Cardiac fibroblast (primary cell): ENCODE measurements around the gene MTUS2.

Experiments
- DNase-seq, 2 donors: peaks; one replicate each; pipeline versions ENCODE4 v3.0.0 to v3.0.0-alpha.2; 2010; ENCODE audit warnings: low read depth in 2 of 2
- H3K4me3 ChIP-seq, 2 donors: replicated peaks in 1 of 2; 1 replicate in 1 of 2; 2 replicates in 1 of 2; pipeline ENCODE4 v1.5.1; 2011; ENCODE audit warnings: low read depth in 2 of 2, low read length in 2 of 2, mild to moderate bottlenecking in 2 of 2, moderate library complexity in 1 of 2
- TF ChIP-seq, protein P1 (sequence below): IDR thresholded peaks from one replicate; pipeline ENCODE4 v1.5.1; 2011; ENCODE audit warnings: low read depth, mild to moderate bottlenecking, low read length, inconsistent platforms

MTUS2 gene

DNA sequence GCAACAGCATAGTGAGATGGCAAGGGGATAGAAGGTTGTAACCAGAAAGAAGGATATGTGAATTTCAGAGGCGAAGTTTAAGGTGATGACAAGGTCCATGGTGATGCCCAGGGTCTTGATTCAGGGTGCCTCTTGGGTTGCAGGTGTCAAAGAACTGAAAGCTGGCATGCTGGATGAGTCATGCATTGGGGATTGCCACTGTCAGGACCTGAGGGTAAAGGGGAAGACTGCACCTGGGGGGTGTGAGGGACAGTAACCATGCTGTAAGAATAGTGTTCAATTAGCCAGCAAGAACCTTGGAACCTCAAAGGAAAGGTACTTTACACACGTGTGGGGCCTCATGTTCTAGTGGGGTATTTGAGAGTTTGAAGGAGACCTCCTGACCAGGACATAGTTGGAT is 495.7 kb downstream of the MTUS2 start:
- no peak for DNase-seq
- TF ChIP-seq, protein P1, sequence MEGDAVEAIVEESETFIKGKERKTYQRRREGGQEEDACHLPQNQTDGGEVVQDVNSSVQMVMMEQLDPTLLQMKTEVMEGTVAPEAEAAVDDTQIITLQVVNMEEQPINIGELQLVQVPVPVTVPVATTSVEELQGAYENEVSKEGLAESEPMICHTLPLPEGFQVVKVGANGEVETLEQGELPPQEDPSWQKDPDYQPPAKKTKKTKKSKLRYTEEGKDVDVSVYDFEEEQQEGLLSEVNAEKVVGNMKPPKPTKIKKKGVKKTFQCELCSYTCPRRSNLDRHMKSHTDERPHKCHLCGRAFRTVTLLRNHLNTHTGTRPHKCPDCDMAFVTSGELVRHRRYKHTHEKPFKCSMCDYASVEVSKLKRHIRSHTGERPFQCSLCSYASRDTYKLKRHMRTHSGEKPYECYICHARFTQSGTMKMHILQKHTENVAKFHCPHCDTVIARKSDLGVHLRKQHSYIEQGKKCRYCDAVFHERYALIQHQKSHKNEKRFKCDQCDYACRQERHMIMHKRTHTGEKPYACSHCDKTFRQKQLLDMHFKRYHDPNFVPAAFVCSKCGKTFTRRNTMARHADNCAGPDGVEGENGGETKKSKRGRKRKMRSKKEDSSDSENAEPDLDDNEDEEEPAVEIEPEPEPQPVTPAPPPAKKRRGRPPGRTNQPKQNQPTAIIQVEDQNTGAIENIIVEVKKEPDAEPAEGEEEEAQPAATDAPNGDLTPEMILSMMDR = no peak
- no peak overlapping the region for H3K4me3 ChIP-seq

DNA sequence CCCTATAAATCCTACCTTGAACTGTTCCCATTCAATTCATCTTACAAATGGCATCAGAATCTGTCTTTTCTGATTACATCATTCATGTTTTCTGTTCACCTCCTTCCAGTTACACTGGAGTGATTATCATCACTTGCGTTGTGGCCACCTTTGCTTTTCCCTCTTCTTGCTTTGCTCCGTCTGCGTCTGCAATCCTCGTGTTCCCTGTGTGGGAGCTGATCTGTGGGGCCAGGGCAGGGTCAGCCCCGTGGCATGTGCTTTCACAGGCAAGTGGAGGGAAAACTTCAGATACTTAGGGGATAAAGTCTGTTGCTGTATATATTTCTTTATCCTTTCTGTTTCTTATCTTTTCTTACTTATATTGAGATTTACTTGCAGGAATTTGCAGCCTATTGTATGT is 497.7 kb downstream of the MTUS2 start:
- TF ChIP-seq, protein P1 = no peak
- H3K4me3 ChIP-seq = no peak overlapping the region
- DNase-seq = no peak

DNA sequence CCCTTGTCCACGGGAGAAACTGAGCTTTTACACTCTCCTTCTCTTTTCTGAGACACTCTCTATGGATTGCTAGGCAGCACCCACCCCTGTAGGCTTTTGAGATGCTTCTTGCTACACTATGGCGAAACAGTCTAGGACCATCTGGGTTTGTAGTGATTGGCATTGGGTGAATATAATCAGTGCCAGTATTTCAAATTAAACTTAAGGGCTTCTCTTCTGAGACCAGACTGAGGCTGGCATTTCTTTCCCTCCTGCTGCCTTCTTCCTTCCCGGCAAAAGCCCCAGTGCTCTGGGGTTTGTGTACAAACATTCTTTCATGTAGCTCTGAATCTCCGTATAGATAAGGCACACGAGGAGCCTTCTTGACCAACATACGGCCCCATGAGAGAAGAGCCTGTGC is 498.6 kb downstream of the MTUS2 start:
- DNase-seq = no peak
- no peak overlapping the region for H3K4me3 ChIP-seq
- TF ChIP-seq, protein P1 = no peak

DNA sequence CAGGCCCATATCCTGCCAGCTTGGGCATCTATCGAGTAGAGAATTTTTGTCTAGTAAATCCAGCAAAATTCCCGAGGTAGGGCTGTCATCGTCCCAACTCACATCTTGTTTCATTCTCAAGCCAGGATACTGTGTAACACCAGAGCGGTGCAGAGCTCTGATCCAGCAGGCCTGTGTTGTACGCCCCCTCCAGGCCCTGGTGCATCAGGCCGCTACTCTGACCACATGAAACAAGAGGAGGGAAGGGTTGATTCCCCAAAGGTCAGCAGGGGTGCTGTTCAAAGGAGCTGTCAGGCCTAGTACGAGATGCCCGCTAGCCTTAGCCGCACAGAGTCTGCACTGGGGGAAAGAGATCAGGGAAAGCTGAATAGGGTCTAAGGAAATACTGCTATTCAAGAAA is 499.3 kb downstream of the MTUS2 start:
- H3K4me3 ChIP-seq = no peak overlapping the region
- DNase-seq = no peak
- TF ChIP-seq, protein P1 = no peak

DNA sequence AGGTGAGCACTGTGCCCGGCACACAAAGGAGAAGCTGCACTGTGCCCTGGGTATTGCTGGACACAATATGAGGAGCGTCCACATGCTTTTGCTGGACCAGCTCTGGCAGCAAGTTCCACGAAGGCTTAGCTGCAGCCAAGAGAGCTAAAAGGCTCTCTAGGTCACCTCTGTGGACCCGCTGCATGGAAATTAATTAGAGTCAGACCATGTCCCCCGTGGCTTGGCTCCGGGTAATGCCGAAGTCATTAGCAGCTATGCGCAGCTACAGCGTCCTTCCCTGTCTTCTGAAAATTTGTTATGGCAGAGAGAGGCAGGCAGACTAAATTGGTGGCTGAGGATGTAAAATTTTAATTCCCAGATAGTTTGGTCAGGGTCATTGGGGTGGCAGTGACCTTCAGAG is 503.8 kb downstream of the MTUS2 start:
- H3K4me3 ChIP-seq = no peak overlapping the region
- TF ChIP-seq, protein P1 = no peak
- DNase-seq = no peak

DNA sequence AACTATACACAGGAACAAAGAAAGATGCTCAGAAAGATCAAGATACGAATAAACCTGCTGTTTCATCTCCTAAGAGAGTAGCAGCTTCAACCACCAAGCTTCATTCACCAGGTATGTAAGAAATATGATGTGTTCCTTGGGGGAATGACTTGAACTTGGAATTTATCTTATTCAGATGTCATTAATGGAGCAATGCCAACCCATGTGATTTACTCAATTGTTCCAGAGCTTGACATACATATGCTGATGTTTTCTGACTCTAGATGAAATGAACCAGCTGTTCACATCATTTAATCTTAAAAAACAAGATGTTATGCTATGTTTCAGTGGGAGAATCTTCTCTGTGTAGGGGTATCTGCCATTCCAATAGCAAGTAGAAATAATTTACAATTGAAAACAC is 504.5 kb downstream of the MTUS2 start:
- TF ChIP-seq, protein P1 = no peak

DNA sequence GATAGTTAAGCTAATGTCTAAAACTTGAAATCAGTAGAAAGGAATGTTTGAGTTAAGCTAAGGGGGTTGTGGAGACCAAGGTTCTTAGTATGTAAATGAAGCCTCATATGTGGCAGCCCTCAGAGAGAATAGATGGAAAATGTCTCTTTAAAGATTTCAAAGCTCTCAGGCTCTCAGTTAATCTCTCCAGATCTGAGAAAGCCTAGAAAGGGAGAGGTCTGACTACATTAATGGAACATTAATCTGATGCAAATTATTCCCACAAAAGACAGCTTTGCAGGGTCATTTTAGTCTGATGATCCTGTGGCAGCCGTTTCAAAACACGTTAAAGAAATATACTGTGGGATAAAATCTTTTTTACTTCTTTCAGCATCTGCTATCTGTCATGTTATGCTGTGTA is 508.4 kb downstream of the MTUS2 start:
- no peak for DNase-seq
- TF ChIP-seq, protein P1 = no peak
- no peak overlapping the region for H3K4me3 ChIP-seq

More for the DNA sequence above, 504.5 kb downstream of the MTUS2 start:
- no peak for DNase-seq
- no peak overlapping the region for H3K4me3 ChIP-seq
